AG10803 (cell line): ENCODE measurements around the gene ARL14.

Experiments
- DNase-seq: peaks from one replicate; pipeline ENCODE4 v3.0.0; 2010; ENCODE audit warnings: low read depth
- H3K4me3 ChIP-seq: 2 replicates; pipeline ENCODE4 v1.5.1; 2011; ENCODE audit warnings: mild to moderate bottlenecking, low read length, control low read depth
- CTCF ChIP-seq: conservative IDR thresholded peaks from 2 replicates; pipeline ENCODE4 v1.5.1; 2011; ENCODE audit warnings: mild to moderate bottlenecking, low read length, control low read depth, inconsistent platforms

Gene ARL14

GRCh38 chr3:160661660-160662059, 15.3 kb upstream of the ARL14 start:
- H3K4me3 ChIP-seq: no peak overlapping the region
- no peak for DNase-seq
- no peak for TF ChIP-seq CTCF

- no peak for TF ChIP-seq CTCF
- DNase-seq: no peak
- no peak overlapping the region for H3K4me3 ChIP-seq
Measured at GRCh38 chr3:160665231-160665630, 11.7 kb upstream of the ARL14 start.

GRCh38 chr3:160665784-160666526, 11.0 kb upstream of the ARL14 start:
- no peak for TF ChIP-seq CTCF
- H3K4me3 ChIP-seq: no peak overlapping the region
- peak; percentile 75 for DNase-seq

- H3K4me3 ChIP-seq: no peak overlapping the region
Measured at GRCh38 chr3:160667452-160667851, 9.5 kb upstream of the ARL14 start.

GRCh38 chr3:160668454-160668853, 8.5 kb upstream of the ARL14 start:
- TF ChIP-seq CTCF: no peak
- H3K4me3 ChIP-seq: no peak overlapping the region
- no peak for DNase-seq

More at GRCh38 chr3:160667452-160667851, 9.5 kb upstream of the ARL14 start:
- TF ChIP-seq CTCF: no peak
- DNase-seq: no peak

GRCh38 chr3:160671231-160671630, 5.7 kb upstream of the ARL14 start:
- H3K4me3 ChIP-seq: no peak overlapping the region
- DNase-seq: no peak

More at GRCh38 chr3:160671231-160671630, 5.7 kb upstream of the ARL14 start:
- no peak for TF ChIP-seq CTCF
